ENCODE measurements around the gene LDB2.

The LDB2 gene

GRCh38 chr4:16663307-16663706 lies 235.1 kb downstream of the LDB2 start:
- Histone ChIP-seq H3F3A (ENCODE audit: control insufficient read depth, insufficient read depth) (no peaks in the 10 kb centered on the region), H4K20me1 (ENCODE audit: control insufficient read depth, insufficient read depth, low read depth, low read length) (no peaks in the 10 kb centered on the region), H3K4me1 (ENCODE audit: control insufficient read depth, low read length) (no peaks in the 10 kb centered on the region), H3K4me3 (ENCODE audit: low read length) (no peak overlapping the region), H3K79me2 (ENCODE audit: control insufficient read depth, low read length) (no peaks in the 10 kb centered on the region), H3K4me2 (ENCODE audit: low read length) (no peak overlapping the region), H3K9me2 (replicated peaks; ENCODE audit: control insufficient read depth, low read length) (no peaks in the 10 kb centered on the region), H3K27ac (ENCODE audit: low read depth, low read length) (no peak overlapping the region), H3K27me3 (ENCODE audit: control insufficient read depth, low read length) (no peaks in the 10 kb centered on the region), H3K36me3 (ENCODE audit: control insufficient read depth, low read length) (no peaks in the 10 kb centered on the region), H3K9me3 (ENCODE audit: control insufficient read depth, insufficient read depth, low read length) (no peaks in the 10 kb centered on the region)
- TF ChIP-seq EZH2phosphoT487 (IDR thresholded peaks at IDR 0.05; ENCODE audit: borderline replicate concordance, low read length) = no peak
- TF ChIP-seq CTCF (IDR thresholded peaks at IDR 0.05; ENCODE audit: low read depth, low read length, poor library complexity, severe bottlenecking) = no peak

GRCh38 chr4:16661813-16662212 lies 236.6 kb downstream of the LDB2 start:
- Histone ChIP-seq H3K9me2 (replicated peaks; ENCODE audit: control insufficient read depth, low read length) (no peaks in the 10 kb centered on the region), H3K4me2 (ENCODE audit: low read length) (no peak overlapping the region), H3K79me2 (ENCODE audit: control insufficient read depth, low read length) (no peaks in the 10 kb centered on the region), H3F3A (ENCODE audit: control insufficient read depth, insufficient read depth) (no peaks in the 10 kb centered on the region), H3K27ac (ENCODE audit: low read depth, low read length) (no peak overlapping the region), H3K4me1 (ENCODE audit: control insufficient read depth, low read length) (no peaks in the 10 kb centered on the region), H3K9me3 (ENCODE audit: control insufficient read depth, insufficient read depth, low read length) (no peaks in the 10 kb centered on the region), H3K27me3 (ENCODE audit: control insufficient read depth, low read length) (no peaks in the 10 kb centered on the region), H4K20me1 (ENCODE audit: control insufficient read depth, insufficient read depth, low read depth, low read length) (no peaks in the 10 kb centered on the region), H3K4me3 (ENCODE audit: low read length) (no peak overlapping the region), H3K36me3 (ENCODE audit: control insufficient read depth, low read length) (no peaks in the 10 kb centered on the region)
- TF ChIP-seq EZH2phosphoT487 (IDR thresholded peaks at IDR 0.05; ENCODE audit: borderline replicate concordance, low read length) (no peak), CTCF (IDR thresholded peaks at IDR 0.05; ENCODE audit: low read depth, low read length, poor library complexity, severe bottlenecking) (no peak)

GRCh38 chr4:16660656-16661055 lies 237.8 kb downstream of the LDB2 start:
- Histone ChIP-seq H3K36me3 (ENCODE audit: control insufficient read depth, low read length) (no peaks in the 10 kb centered on the region), H3K4me3 (ENCODE audit: low read length) (no peak overlapping the region), H3K4me1 (ENCODE audit: control insufficient read depth, low read length) (no peaks in the 10 kb centered on the region), H3K79me2 (ENCODE audit: control insufficient read depth, low read length) (no peaks in the 10 kb centered on the region), H3K4me2 (ENCODE audit: low read length) (no peak overlapping the region), H3K27me3 (ENCODE audit: control insufficient read depth, low read length) (no peaks in the 10 kb centered on the region), H3K9me2 (replicated peaks; ENCODE audit: control insufficient read depth, low read length) (no peaks in the 10 kb centered on the region), H3F3A (ENCODE audit: control insufficient read depth, insufficient read depth) (no peaks in the 10 kb centered on the region), H4K20me1 (ENCODE audit: control insufficient read depth, insufficient read depth, low read depth, low read length) (no peaks in the 10 kb centered on the region), H3K27ac (ENCODE audit: low read depth, low read length) (no peak overlapping the region), H3K9me3 (ENCODE audit: control insufficient read depth, insufficient read depth, low read length) (no peaks in the 10 kb centered on the region)
- TF ChIP-seq EZH2phosphoT487 (IDR thresholded peaks at IDR 0.05; ENCODE audit: borderline replicate concordance, low read length) = no peak
- TF ChIP-seq CTCF (IDR thresholded peaks at IDR 0.05; ENCODE audit: low read depth, low read length, poor library complexity, severe bottlenecking) = no peak

- Histone ChIP-seq H3K4me1 (ENCODE audit: control insufficient read depth, low read length) (no peaks in the 10 kb centered on the region), H4K20me1 (ENCODE audit: control insufficient read depth, insufficient read depth, low read depth, low read length) (no peaks in the 10 kb centered on the region), H3K36me3 (ENCODE audit: control insufficient read depth, low read length) (no peaks in the 10 kb centered on the region), H3K9me2 (replicated peaks; ENCODE audit: control insufficient read depth, low read length) (no peaks in the 10 kb centered on the region), H3K9me3 (ENCODE audit: control insufficient read depth, insufficient read depth, low read length) (no peaks in the 10 kb centered on the region), H3K79me2 (ENCODE audit: control insufficient read depth, low read length) (no peaks in the 10 kb centered on the region), H3K4me2 (ENCODE audit: low read length) (no peak overlapping the region), H3K4me3 (ENCODE audit: low read length) (no peak overlapping the region), H3F3A (ENCODE audit: control insufficient read depth, insufficient read depth) (no peaks in the 10 kb centered on the region), H3K27me3 (ENCODE audit: control insufficient read depth, low read length) (no peaks in the 10 kb centered on the region), H3K27ac (ENCODE audit: low read depth, low read length) (no peak overlapping the region)
- TF ChIP-seq EZH2phosphoT487 (IDR thresholded peaks at IDR 0.05; ENCODE audit: borderline replicate concordance, low read length) = no peak
- no peak for TF ChIP-seq CTCF (IDR thresholded peaks at IDR 0.05; ENCODE audit: low read depth, low read length, poor library complexity, severe bottlenecking)
These were observed 238.8 kb downstream of the LDB2 start for GRCh38 chr4:16659694-16660093.
